OCI-LY1 (cell line): ENCODE data around the gene PCP4L1.

Source experiments
- H2AFZ ChIP-seq: fragments of 200-600 bp; sonication (generic), shearing (Covaris generic); 2 replicates; pipeline ENCODE4 v1.6.0; 2014; ENCODE audit warnings: antibody characterized with exemption, mild to moderate bottlenecking, low read length
- H3F3A ChIP-seq: fragments of 200-600 bp; sonication (generic), shearing (Covaris generic); 2 replicates; pipeline ENCODE4 v1.6.0; 2014; ENCODE audit warnings: mild to moderate bottlenecking, antibody characterized with exemption, low read length, moderate library complexity; ENCODE audit not compliant: insufficient read depth
- H3K27ac ChIP-seq: fragments of 200-600 bp; sonication (generic); 2 replicates; pipeline ENCODE4 v1.5.1; 2014; ENCODE audit warnings: low read length, mixed run types, mild to moderate bottlenecking, low read depth; ENCODE audit not compliant: poor library complexity, severe bottlenecking
- H3K27me3 ChIP-seq: fragments of 200-600 bp; sonication (generic); 2 replicates; pipeline ENCODE4 v1.6.0; 2014; ENCODE audit warnings: antibody characterized with exemption, mild to moderate bottlenecking, low read length, moderate library complexity; ENCODE audit not compliant: insufficient read depth
- H3K36me3 ChIP-seq: fragments of 200-600 bp; sonication (generic); 2 replicates; pipeline ENCODE4 v1.6.1; 2014; ENCODE audit warnings: mild to moderate bottlenecking, antibody characterized with exemption, low read length, moderate library complexity, mixed read lengths; ENCODE audit not compliant: insufficient read depth
- H3K4me1 ChIP-seq: fragments of 200-600 bp; sonication (generic); 2 replicates; pipeline ENCODE4 v1.5.1; 2014; ENCODE audit warnings: mild to moderate bottlenecking, low read length, moderate library complexity; ENCODE audit not compliant: insufficient read depth, severe bottlenecking
- H3K4me2 ChIP-seq: fragments of 200-600 bp; sonication (generic), shearing (Covaris generic); 2 replicates; pipeline ENCODE4 v1.6.1; 2014; ENCODE audit warnings: low read length
- H3K4me3 ChIP-seq: fragments of 200-600 bp; sonication (generic); 2 replicates; pipeline ENCODE4 v1.5.1; 2014; ENCODE audit warnings: low read length, low read depth, mild to moderate bottlenecking, mixed read lengths; ENCODE audit not compliant: poor library complexity, severe bottlenecking
- H3K79me2 ChIP-seq: fragments of 200-600 bp; shearing (Covaris generic); 2 replicates; pipeline ENCODE4 v1.6.1; 2016; ENCODE audit warnings: mixed run types, low read length, mixed read lengths; ENCODE audit not compliant: insufficient read depth
- H3K9ac ChIP-seq: fragments of 200-600 bp; sonication (generic), shearing (Covaris generic); 2 replicates; pipeline ENCODE4 v1.6.1; 2014; ENCODE audit warnings: mild to moderate bottlenecking, low read length, mixed read lengths
- H3K9me2 ChIP-seq: fragments of 200-600 bp; sonication (generic), shearing (Covaris generic); 2 replicates; pipeline ENCODE4 v1.6.1; 2014; ENCODE audit warnings: low read depth, mild to moderate bottlenecking, low read length, mixed read lengths
- H3K9me3 ChIP-seq: fragments of 200-600 bp; shearing (Covaris generic); 2 replicates; pipeline ENCODE4 v1.6.1; 2014; ENCODE audit warnings: low read length, mixed read lengths
- H4K20me1 ChIP-seq: fragments of 200-600 bp; sonication (generic), shearing (Covaris generic); 2 replicates; pipeline ENCODE4 v1.6.0; 2016; ENCODE audit warnings: mild to moderate bottlenecking, low read length; ENCODE audit not compliant: insufficient read depth
- CTCF ChIP-seq: fragments of 200-600 bp; sonication (generic), shearing (Covaris generic); IDR thresholded peaks from 2 replicates; pipeline ENCODE4 v1.5.1; 2017; ENCODE audit warnings: mild to moderate bottlenecking, antibody characterized with exemption, low read length, moderate library complexity, mixed read lengths
- EZH2 ChIP-seq: fragments of 200-600 bp; sonication (generic), shearing (Covaris generic); IDR thresholded peaks from 2 replicates; pipeline ENCODE4 v1.8.0; 2017; ENCODE audit warnings: borderline replicate concordance, mixed run types, mild to moderate bottlenecking, antibody characterized with exemption, low read length, moderate library complexity, mixed read lengths

The PCP4L1 gene

DNA sequence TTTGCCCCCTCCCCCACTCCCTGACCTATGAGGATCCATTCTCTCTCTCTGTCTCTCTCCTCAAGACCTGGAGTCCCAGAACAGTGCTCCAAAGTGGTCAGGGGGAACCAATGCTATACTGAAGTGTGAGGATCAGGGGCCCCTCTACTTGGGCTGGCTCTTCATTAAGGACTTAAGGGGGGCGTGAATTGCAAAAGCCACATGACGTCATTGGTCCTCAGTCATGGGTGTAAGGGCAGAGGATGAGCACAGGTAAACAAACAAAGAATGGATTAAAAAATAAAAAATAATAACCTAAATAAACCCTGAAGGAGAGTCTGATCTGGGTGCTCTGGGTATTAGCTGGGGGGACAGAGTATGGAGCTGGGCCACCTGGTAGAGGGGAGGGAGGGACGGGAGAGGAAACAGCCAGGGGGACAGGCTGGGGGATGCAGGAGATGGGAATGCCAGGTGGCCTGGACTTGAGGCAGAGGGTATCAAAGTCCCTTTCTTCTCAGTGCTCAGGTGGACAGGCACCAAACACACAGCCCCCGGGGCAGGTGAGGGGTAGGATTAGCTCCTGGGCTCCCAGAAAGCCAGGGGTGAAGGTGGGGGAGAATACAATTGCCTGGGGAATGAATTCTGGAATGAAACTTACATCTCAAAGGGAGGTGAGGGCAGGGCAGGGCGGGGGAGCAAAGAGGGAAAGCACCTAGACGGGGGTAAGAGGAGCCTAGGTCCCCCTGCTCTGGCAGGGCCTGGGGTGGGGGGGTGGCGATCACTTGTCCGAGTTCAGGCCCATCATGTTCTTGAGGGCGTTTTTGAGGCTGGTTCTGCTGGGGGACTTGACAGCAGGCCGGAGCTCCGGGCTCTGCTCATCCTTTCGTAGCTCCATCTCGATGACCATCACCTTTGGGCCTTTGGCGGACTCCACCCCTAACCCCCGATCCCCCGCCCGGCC, 46.7 kb downstream of the PCP4L1 start:
- no peak overlapping the region for H2AFZ ChIP-seq
- no peak overlapping the region for H3K27ac ChIP-seq
- H3K4me3 ChIP-seq: peak overlapping the region; percentile 91
- H3K79me2 ChIP-seq: no peaks in the 10 kb centered on the region; the same call in 1 of the 2 replicates
- no peaks in the 10 kb centered on the region for H3K27me3 ChIP-seq
- H3K4me1 ChIP-seq: peaks cover 35% of the 10 kb centered on the region
- H3F3A ChIP-seq: no peaks in the 10 kb centered on the region; the same call in 1 of the 2 replicates
- peak overlapping the region; percentile 74 for H3K9ac ChIP-seq
- H4K20me1 ChIP-seq: no peaks in the 10 kb centered on the region
- peak overlapping the region; percentile 76 for H3K4me2 ChIP-seq
- H3K9me2 ChIP-seq: no peaks in the 10 kb centered on the region
- TF ChIP-seq CTCF: no peak
- TF ChIP-seq EZH2: no peak
- H3K36me3 ChIP-seq: peaks cover 11% of the 10 kb centered on the region; the same call in 1 of the 2 replicates
- no peaks in the 10 kb centered on the region for H3K9me3 ChIP-seq

DNA sequence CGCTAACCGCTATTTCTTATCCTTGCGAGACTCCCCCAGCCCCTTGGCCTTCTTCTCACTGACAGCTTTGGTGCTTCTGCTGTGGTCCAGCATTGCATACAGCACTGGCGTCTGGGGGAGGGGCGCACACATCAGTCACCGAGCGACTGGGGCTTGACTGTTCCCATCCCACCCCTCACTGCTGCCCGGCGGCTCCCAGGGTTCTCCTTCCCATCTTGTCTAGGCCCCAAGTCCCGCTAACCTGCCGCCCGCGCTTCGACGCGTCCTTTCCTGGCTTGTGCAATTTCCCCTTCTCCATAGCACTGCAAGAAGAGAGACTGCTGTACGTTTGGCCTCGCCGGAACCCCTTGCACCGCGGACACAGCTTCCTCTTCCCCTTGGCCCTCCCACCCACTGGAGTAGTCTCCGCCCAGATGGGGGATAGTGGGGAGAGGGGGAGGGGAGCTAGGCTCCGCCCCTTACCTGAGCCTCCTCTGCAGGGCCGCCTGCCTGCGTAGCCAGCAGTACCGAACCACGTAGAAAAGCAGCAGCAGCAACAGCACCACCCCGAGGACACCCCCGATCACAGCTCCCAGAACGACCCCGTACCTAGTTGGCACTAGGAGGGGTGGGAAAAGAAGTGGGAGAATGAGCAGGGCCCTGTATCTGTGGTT, 47.4 kb downstream of the PCP4L1 start:
- H3K79me2 ChIP-seq: no peaks in the 10 kb centered on the region; the same call in 1 of the 2 replicates
- H3K9me2 ChIP-seq: no peaks in the 10 kb centered on the region
- peaks cover 11% of the 10 kb centered on the region; the same call in 1 of the 2 replicates for H3K36me3 ChIP-seq
- H3K4me2 ChIP-seq: peak overlapping the region; percentile 76
- peak overlapping the region; percentile 91 for H3K4me3 ChIP-seq
- no peaks in the 10 kb centered on the region for H3K27me3 ChIP-seq
- peak overlapping the region; percentile 74 for H3K9ac ChIP-seq
- peak overlapping the region; percentile 35 for H3K27ac ChIP-seq
- H4K20me1 ChIP-seq: no peaks in the 10 kb centered on the region
- no peaks in the 10 kb centered on the region; the same call in 1 of the 2 replicates for H3F3A ChIP-seq
- TF ChIP-seq CTCF: peak; percentile 71
- no peak for TF ChIP-seq EZH2
- peaks cover 35% of the 10 kb centered on the region for H3K4me1 ChIP-seq
- no peaks in the 10 kb centered on the region for H3K9me3 ChIP-seq
- H2AFZ ChIP-seq: peak overlapping the region; percentile 50; the same call in 1 of the 2 replicates

DNA sequence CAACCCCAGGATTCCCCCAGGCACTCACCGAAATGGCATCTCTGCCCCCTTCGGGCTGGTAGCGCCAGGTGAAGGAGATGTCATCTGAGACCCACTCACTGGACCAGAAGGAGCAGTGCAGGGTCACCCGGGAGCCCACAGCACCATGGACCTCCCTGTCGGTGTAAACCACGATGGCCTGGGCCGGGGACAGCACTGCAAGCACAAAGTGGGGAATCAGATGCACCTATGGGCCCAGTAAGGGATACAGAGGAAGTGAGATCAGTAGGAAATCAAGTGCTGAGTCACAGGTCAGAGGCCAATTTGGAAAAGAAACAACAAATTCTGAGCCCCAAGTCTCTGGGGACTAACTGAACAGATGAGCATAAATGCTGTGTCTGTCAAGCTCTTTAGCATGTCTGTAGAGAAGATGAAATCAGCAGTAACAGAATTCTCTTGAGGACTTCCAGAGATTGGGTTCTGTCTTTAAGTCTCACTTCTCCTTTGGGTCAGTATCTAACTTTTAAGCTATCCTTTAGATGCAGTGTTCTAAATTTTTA, 48.8 kb downstream of the PCP4L1 start:
- Histone ChIP-seq H3K27me3 (no peaks in the 10 kb centered on the region), H3K79me2 (no peaks in the 10 kb centered on the region; the same call in 1 of the 2 replicates), H3K9me2 (no peaks in the 10 kb centered on the region), H3K4me1 (peaks cover 35% of the 10 kb centered on the region), H3K36me3 (peaks cover 11% of the 10 kb centered on the region; the same call in 1 of the 2 replicates), H4K20me1 (no peaks in the 10 kb centered on the region), H3K4me3 (peak overlapping the region; percentile 91), H3F3A (no peaks in the 10 kb centered on the region; the same call in 1 of the 2 replicates), H3K27ac (peak overlapping the region; percentile 35), H2AFZ (peak overlapping the region; percentile 71; the same call in 1 of the 2 replicates), H3K4me2 (peak overlapping the region; percentile 76), H3K9ac (peak overlapping the region; percentile 23; the same call in 1 of the 2 replicates), H3K9me3 (no peaks in the 10 kb centered on the region)
- TF ChIP-seq EZH2 (no peak), CTCF (no peak)
